Endothelial cell of umbilical vein (primary cell): ENCODE results near the gene PARM1. TPM values are rescaled to one million over a fixed set of nuclear protein-coding genes. Genes with fewer than 3 reads are reported as not detected.

Experiments used
- BruUV-seq: library from RNA; stranded (reverse); fragments of 400-500 nt; replicated peaks from 2 replicates; lab custom pipeline; 2021; lab: Mats Ljungman, UMichigan
- CTCF ChIA-PET: fragments of 300-600, 350-600 bp; sonication (Branson Sonifier 250); formaldehyde crosslinking; loops from one replicate; lab custom pipeline; 2021; ENCODE audit warnings: antibody characterized with exemption, inconsistent platforms; lab: Charles Lee
- POLR2A ChIA-PET: fragments of 300-600, 350-600 bp; sonication (Branson Sonifier 250); formaldehyde crosslinking; loops from one replicate; lab custom pipeline; 2021; ENCODE audit warnings: antibody characterized with exemption, inconsistent platforms; lab: Charles Lee
- DNase-seq: peaks from one replicate; pipeline ENCODE4 v3.0.0-alpha.2; 2011; ENCODE audit warnings: low read depth, low spot score
- FAIRE-seq: peaks from 2 replicates; lab custom pipeline; 2011; peaks lifted over from hg19 to GRCh38; lab: Jason Lieb, UNC
- H2AFZ ChIP-seq: 2 replicates; pipeline ENCODE4 v1.6.0; 2012; ENCODE audit warnings: low read depth, low read length, control low read depth, inconsistent platforms
- H3K27ac ChIP-seq: 2 replicates; pipeline ENCODE4 v1.5.1; 2011; ENCODE audit warnings: low read depth, mild to moderate bottlenecking, control low read depth, low read length, moderate library complexity; ENCODE audit not compliant: insufficient read depth
- H3K27me3 ChIP-seq, 2 experiments: 2 replicates each; pipeline versions ENCODE4 v1.6.0 to v1.6.1; 2011; ENCODE audit warnings: low read length in 2 of 2, mixed read lengths in 1 of 2; ENCODE audit not compliant: control insufficient read depth in 2 of 2, insufficient read depth in 2 of 2
- H3K36me3 ChIP-seq, 2 experiments: 2 replicates in 1 of 2; 3 replicates in 1 of 2; pipeline ENCODE4 v1.5.1; 2011; ENCODE audit warnings: low read length in 2 of 2, mild to moderate bottlenecking in 1 of 2, moderate library complexity in 1 of 2; ENCODE audit not compliant: control insufficient read depth in 2 of 2, insufficient read depth in 2 of 2; ENCODE audit errors: extremely low read depth in 1 of 2
- H3K4me1 ChIP-seq: 3 replicates; pipeline ENCODE4 v1.5.1; 2011; ENCODE audit warnings: mild to moderate bottlenecking, low read length; ENCODE audit not compliant: control insufficient read depth, insufficient read depth; ENCODE audit errors: extremely low read depth
- H3K4me2 ChIP-seq: 2 replicates; pipeline ENCODE4 v1.6.1; 2011; ENCODE audit warnings: low read length, control low read depth, mixed read lengths; ENCODE audit not compliant: insufficient read depth
- H3K4me3 ChIP-seq, 3 experiments: fragments of 200-600 bp in 1 of 3; sonication (generic), shearing (Covaris generic) in 1 of 3; replicated peaks in 1 of 3; 2 replicates each; pipeline ENCODE4 v1.5.1; 2011 to 2016; ENCODE audit warnings: control low read depth in 3 of 3, low read length in 3 of 3, mild to moderate bottlenecking in 2 of 3, inconsistent platforms in 1 of 3, low read depth in 1 of 3, moderate library complexity in 1 of 3; ENCODE audit not compliant: insufficient read depth in 1 of 3
- H3K79me2 ChIP-seq: 2 replicates; pipeline ENCODE4 v1.6.0; 2012; ENCODE audit warnings: low read length, inconsistent platforms; ENCODE audit not compliant: control insufficient read depth, insufficient read depth
- H3K9ac ChIP-seq: replicated peaks from 2 replicates; pipeline ENCODE3; 2011; ENCODE audit warnings: low read length, control low read depth; ENCODE audit not compliant: insufficient read depth; ENCODE audit errors: extremely low read depth
- H3K9me1 ChIP-seq: replicated peaks from 3 replicates; pipeline ENCODE4 v1.6.0; 2011; ENCODE audit warnings: mild to moderate bottlenecking, low read length; ENCODE audit not compliant: control insufficient read depth, insufficient read depth; ENCODE audit errors: extremely low read depth
- H3K9me3 ChIP-seq: replicated peaks from 2 replicates; pipeline ENCODE4 v1.5.1; 2012; ENCODE audit warnings: low read length, inconsistent platforms; ENCODE audit not compliant: control insufficient read depth, insufficient read depth
- H4K20me1 ChIP-seq: replicated peaks from 2 replicates; pipeline ENCODE3; 2011; ENCODE audit warnings: mild to moderate bottlenecking, low read length; ENCODE audit not compliant: control insufficient read depth, insufficient read depth; ENCODE audit errors: extremely low read depth
- CTCF ChIP-seq, 2 donors: IDR thresholded peaks; 1 replicate in 1 of 2; 2 replicates in 1 of 2; pipeline ENCODE4 v1.5.1; 2011; ENCODE audit warnings: low read length in 2 of 2, mild to moderate bottlenecking in 2 of 2, moderate library complexity in 2 of 2, control low read depth in 1 of 2, inconsistent platforms in 1 of 2, low read depth in 1 of 2; ENCODE audit not compliant: insufficient read depth in 1 of 2; ENCODE audit errors: extremely low read depth in 1 of 2
- EZH2 ChIP-seq: IDR thresholded peaks from 2 replicates; pipeline ENCODE4 v1.6.1; 2012; ENCODE audit warnings: borderline replicate concordance, low read depth, mild to moderate bottlenecking, moderate library complexity, low read length, inconsistent platforms; ENCODE audit not compliant: severe bottlenecking
- FOS ChIP-seq: IDR thresholded peaks from 2 replicates; pipeline ENCODE4 v1.6.1; 2011; ENCODE audit warnings: mild to moderate bottlenecking, low read length, moderate library complexity, borderline replicate concordance; ENCODE audit not compliant: insufficient read depth
- GATA2 ChIP-seq: IDR thresholded peaks from 2 replicates; pipeline ENCODE4 v1.7.0; 2011; ENCODE audit warnings: low read depth, mild to moderate bottlenecking, moderate library complexity, mixed read lengths, low read length; ENCODE audit not compliant: insufficient read length, insufficient read depth
- JUN ChIP-seq: IDR thresholded peaks from 2 replicates; pipeline ENCODE4 v1.6.1; 2011; ENCODE audit warnings: borderline replicate concordance, low read depth; ENCODE audit not compliant: insufficient read length, insufficient read depth
- MAX ChIP-seq: IDR thresholded peaks from 2 replicates; pipeline ENCODE4 v1.6.1; 2011; ENCODE audit not compliant: insufficient read depth, insufficient read length
- MYC ChIP-seq: IDR thresholded peaks from one replicate; pipeline ENCODE4 v1.6.1; 2011; ENCODE audit warnings: mild to moderate bottlenecking, low read depth, low read length
- POLR2AphosphoS5 ChIP-seq: IDR thresholded peaks from 2 replicates; pipeline ENCODE4 v1.6.1; 2012; ENCODE audit warnings: low read depth, mild to moderate bottlenecking, control low read depth, low read length, moderate library complexity; ENCODE audit not compliant: insufficient read depth
- dilution Hi-C: fragments of 300-500 bp; cut with MboI; formaldehyde crosslinking; loops from one replicate; pipeline ENCODE4 v1.15.0; 2019; ENCODE audit warnings: low sequenced_read_pairs; ENCODE audit not compliant: extremely low pct_ligation_motif_present
- intact Hi-C: fragments of 100-400 bp; cut with micrococcal nuclease; formaldehyde crosslinking; loops from one replicate; pipeline ENCODE4 v1.10.0; 2022
- polyA plus RNA-seq, 4 experiments: library from polyadenylated mRNA; depleted of rRNA in 3 of 4; stranded (reverse) in 3 of 4; unstranded in 1 of 4; fragments of >200 nt; gene quantifications; 2 replicates each; pipeline versions ENCODE4 v1.2.1 to v1.2.3, GENCODE V29; 2011 to 2012; ENCODE audit warnings: missing spikeins in 1 of 4
- total RNA-seq: library from RNA; stranded (reverse); gene quantifications from 2 replicates; pipeline ENCODE4 v1.2.3, GENCODE V29; 2021

The PARM1 gene
- total and polyA plus RNA-seq, 2 donors (not counting 3 experiments of a cell fraction or from before 2014, with no cell fraction given), result 0.01 TPM; not detected in 1

GRCh38 chr4:74934888-74935287 lies 2.0 kb downstream of the PARM1 start:
- FAIRE-seq, result no peak
- H3K36me3 ChIP-seq, result no peaks in the 10 kb centered on the region
- intact Hi-C loops, result loop anchor here (5.0 to 10.0 kb wide), 3 partner anchors 557 to 912 kb away; no protein-coding TSS in a partner anchor
- H3K9me3 ChIP-seq, result no peaks in the 10 kb centered on the region
- no peak overlapping the region for H2AFZ ChIP-seq
- CTCF ChIA-PET, result interaction anchor here (0.7 to 2.7 kb wide), 7 partner anchors 9 to 614 kb away, joined by 3 to 16 read pairs (median 3); no protein-coding TSS in a partner anchor
- no TSS peak for BruUV-seq
- no peaks in the 10 kb centered on the region for H4K20me1 ChIP-seq
- no peak overlapping the region for H3K27ac ChIP-seq
- POLR2A ChIA-PET, result no interaction called here
- no peaks in the 10 kb centered on the region for H3K9me1 ChIP-seq
- H3K4me2 ChIP-seq, result peak overlapping the region; percentile 59
- dilution Hi-C loops, result no loop called here
- H3K4me3 ChIP-seq, result no peak overlapping the region
- TF ChIP-seq CTCF (IDR thresholded peaks at IDR 0.05; ENCODE audit: extremely low read depth in 1 of 2, insufficient read depth in 1 of 2, low read depth in 1 of 2, low read length in 2 of 2), result no peak
- no peak for TF ChIP-seq JUN
- no peak for TF ChIP-seq MYC
- TF ChIP-seq MAX, result no peak
- no peak for TF ChIP-seq EZH2
- no peak for TF ChIP-seq FOS
- no peak for TF ChIP-seq GATA2
- no peak for TF ChIP-seq POLR2AphosphoS5
- DNase-seq, result no peak
- peaks cover 35 to 47% of the 10 kb centered on the region in 2 experiments for H3K27me3 ChIP-seq
- no peak overlapping the region for H3K9ac ChIP-seq
- H3K79me2 ChIP-seq, result no peaks in the 10 kb centered on the region
- H3K4me1 ChIP-seq, result peaks cover 17% of the 10 kb centered on the region
